ENCODE measurements around the gene TTLL9.

Gene TTLL9

GRCh38 chr20:31857861-31858759 lies 12.3 kb upstream of the TTLL9 start:
- DNase-seq (ENCODE audit: low spot score): no peak

GRCh38 chr20:31858760-31859083 lies 11.7 kb upstream of the TTLL9 start:
- DNase-seq (ENCODE audit: low spot score): no peak

GRCh38 chr20:31859266-31859997 lies 11.0 kb upstream of the TTLL9 start:
- DNase-seq (ENCODE audit: low spot score): no peak

- DNase-seq (ENCODE audit: low spot score): no peak
These were observed 10.4 kb upstream of the TTLL9 start for GRCh38 chr20:31859998-31860380.

- no peak for DNase-seq (ENCODE audit: low spot score)
These were observed 9.9 kb upstream of the TTLL9 start for GRCh38 chr20:31860390-31861134.

- no peak for DNase-seq (ENCODE audit: low spot score)
These were observed 9.4 kb upstream of the TTLL9 start for GRCh38 chr20:31861135-31861384.

GRCh38 chr20:31861385-31862156 lies 8.9 kb upstream of the TTLL9 start:
- DNase-seq (ENCODE audit: low spot score): no peak

GRCh38 chr20:31862157-31862470 lies 8.3 kb upstream of the TTLL9 start:
- no peak for DNase-seq (ENCODE audit: low spot score)

GRCh38 chr20:31862506-31862905 lies 7.9 kb upstream of the TTLL9 start:
- no peak for DNase-seq (ENCODE audit: low spot score)

GRCh38 chr20:31863296-31864085 lies 6.9 kb upstream of the TTLL9 start:
- DNase-seq (ENCODE audit: low spot score): no peak

GRCh38 chr20:31864521-31865400 lies 5.7 kb upstream of the TTLL9 start:
- DNase-seq (ENCODE audit: low spot score): no peak

GRCh38 chr20:31866221-31866620 lies 4.2 kb upstream of the TTLL9 start:
- no peak for DNase-seq (ENCODE audit: low spot score)

- DNase-seq (ENCODE audit: low spot score): no peak
These were observed 1.4 kb upstream of the TTLL9 start for GRCh38 chr20:31868853-31869672.

- DNase-seq (ENCODE audit: low spot score): no peak
These were observed 827 bp upstream of the TTLL9 start for GRCh38 chr20:31869673-31869941.

- DNase-seq (ENCODE audit: low spot score): no peak
These were observed 538 bp downstream of the TTLL9 start for GRCh38 chr20:31870726-31871617.

- no peak for DNase-seq (ENCODE audit: low spot score)
These were observed 1.2 kb downstream of the TTLL9 start for GRCh38 chr20:31871618-31871954.

- no peak for DNase-seq (ENCODE audit: low spot score)
These were observed 2.0 kb downstream of the TTLL9 start for GRCh38 chr20:31872406-31872805.

GRCh38 chr20:31875671-31876070 lies 5.2 kb downstream of the TTLL9 start:
- DNase-seq (ENCODE audit: low spot score): no peak

GRCh38 chr20:31877684-31878083 lies 7.2 kb downstream of the TTLL9 start:
- DNase-seq (ENCODE audit: low spot score): no peak
